A549 (cell line): ENCODE results near the gene GRM2. TPM values are rescaled to one million over a fixed set of nuclear protein-coding genes. Genes with fewer than 3 reads are reported as not detected.

Experiments used
- ATAC-seq, 2 experiments: fragments of 200-7000 bp in 1 of 2; fragments of >200 bp in 1 of 2; cut with Nextera tagmentation in 1 of 2; cut with Tn5 transposase in 1 of 2; 3 replicates each; pipeline versions ENCODE4 v1.8.0 to v1.9.1; 2018 to 2020; ENCODE audit warnings: mild to moderate bottlenecking in 1 of 2, moderate library complexity in 1 of 2
- CTCF ChIA-PET: fragments of 300-600 bp; sonication (Branson Sonifier 250); formaldehyde crosslinking; extraction: SDS; loops from one replicate; lab custom pipeline; 2021; ENCODE audit warnings: antibody characterized with exemption, inconsistent platforms; lab: Yijun Ruan, JAX
- POLR2A ChIA-PET: fragments of 350-600 bp; formaldehyde crosslinking; extraction: SDS; loops from one replicate; lab custom pipeline; 2021; ENCODE audit warnings: antibody characterized with exemption, inconsistent platforms; lab: Yijun Ruan, JAX
- DNase-seq, 2 experiments: peaks; one replicate each; pipeline versions ENCODE4 v3.0.0 to v3.0.0-alpha.2; 2011 to 2016; ENCODE audit warnings: low read depth in 1 of 2, low spot score in 1 of 2
- FAIRE-seq: peaks from 2 replicates; lab custom pipeline; 2011; peaks lifted over from hg19 to GRCh38; lab: Jason Lieb, UNC
- H3K27ac ChIP-seq, 2 experiments: fragments of >200 bp; sonication (Bioruptor Twin); formaldehyde crosslinking; 3 replicates each; pipeline ENCODE4 v1.5.1; 2016 to 2017
- H3K4me1 ChIP-seq: fragments of >200 bp; sonication (Bioruptor Twin); formaldehyde crosslinking; 3 replicates; pipeline ENCODE4 v1.6.1; 2016
- H3K4me2 ChIP-seq: fragments of >200 bp; sonication (Bioruptor Twin); formaldehyde crosslinking; 3 replicates; pipeline ENCODE4 v1.6.1; 2016
- H3K4me3 ChIP-seq: fragments of >200 bp; sonication (Bioruptor Twin); formaldehyde crosslinking; 3 replicates; pipeline ENCODE4 v1.5.1; 2016
- H3K9me3 ChIP-seq: fragments of >200 bp; sonication (Bioruptor Twin); formaldehyde crosslinking; 3 replicates; pipeline ENCODE4 v1.6.1; 2016
- BCL3 ChIP-seq: fragments of >200 bp; sonication (Bioruptor Twin); formaldehyde crosslinking; IDR thresholded peaks from 3 replicates; pipeline ENCODE4 v1.6.1; 2016
- CBX2 ChIP-seq: fragments of 200-600 bp; sonication (generic); IDR thresholded peaks from 2 replicates; pipeline ENCODE4 v1.6.1; 2016; ENCODE audit warnings: low read depth, mild to moderate bottlenecking, borderline replicate concordance
- E2F6 ChIP-seq: IDR thresholded peaks from 2 replicates; pipeline ENCODE4 v1.6.1; 2012; ENCODE audit warnings: low read depth, borderline replicate concordance
- EHF ChIP-seq: fragments of 250-450 bp; sonication (Bioruptor Pico); IDR thresholded peaks from 2 replicates; pipeline ENCODE4 v1.5.0; 2020; ENCODE audit warnings: mild to moderate bottlenecking
- HMGXB4 ChIP-seq: fragments of 250-450 bp; sonication (Bioruptor Pico); IDR thresholded peaks from 2 replicates; pipeline ENCODE4 v1.5.0; 2021; ENCODE audit warnings: mild to moderate bottlenecking, moderate library complexity, borderline replicate concordance
- HOXB13 ChIP-seq: fragments of 250-450 bp; sonication (Bioruptor Pico); IDR thresholded peaks from 2 replicates; pipeline ENCODE4 v1.5.0; 2020; ENCODE audit warnings: low read depth, mild to moderate bottlenecking, moderate library complexity
- HOXB5 ChIP-seq: fragments of 250-450 bp; sonication (Bioruptor Pico); IDR thresholded peaks from 2 replicates; pipeline ENCODE4 v1.5.0; 2020; ENCODE audit warnings: mild to moderate bottlenecking, moderate library complexity
- JUNB ChIP-seq: fragments of >200 bp; sonication (Bioruptor Twin); formaldehyde crosslinking; IDR thresholded peaks from 2 replicates; pipeline ENCODE4 v1.6.1; 2016
- KDM5A ChIP-seq: fragments of 200-600 bp; sonication (generic); IDR thresholded peaks from 2 replicates; pipeline ENCODE4 v1.6.1; 2016; ENCODE audit warnings: antibody characterized with exemption, mild to moderate bottlenecking
- MAX ChIP-seq: IDR thresholded peaks from 2 replicates; pipeline ENCODE4 v1.6.1; 2012
- REST ChIP-seq: fragments of 200-600 bp; sonication (generic); IDR thresholded peaks from 2 replicates; pipeline ENCODE4 v1.6.1; 2016; ENCODE audit warnings: antibody characterized with exemption, mild to moderate bottlenecking, moderate library complexity
- RFX5 ChIP-seq: fragments of 450-650 bp; IDR thresholded peaks from 2 replicates; pipeline ENCODE4 v1.7.1; 2014; ENCODE audit warnings: antibody characterized with exemption, mild to moderate bottlenecking, moderate library complexity
- RNF2 ChIP-seq: fragments of 200-600 bp; sonication (generic); IDR thresholded peaks from 2 replicates; pipeline ENCODE4 v1.6.1; 2016; ENCODE audit warnings: low read depth, mild to moderate bottlenecking, antibody characterized with exemption, moderate library complexity, borderline replicate concordance
- SMC3 ChIP-seq: fragments of >200 bp; sonication (Bioruptor Twin); formaldehyde crosslinking; IDR thresholded peaks from 3 replicates; pipeline ENCODE4 v1.6.1; 2018; ENCODE audit warnings: inconsistent platforms
- USF2 ChIP-seq: fragments of 450-650 bp; IDR thresholded peaks from 2 replicates; pipeline ENCODE4 v1.6.1; 2014; ENCODE audit warnings: antibody characterized with exemption
- ZC3H11A ChIP-seq: fragments of 450-650 bp; IDR thresholded peaks from 2 replicates; pipeline ENCODE4 v1.6.1; 2014; ENCODE audit warnings: antibody characterized with exemption, mild to moderate bottlenecking
- ZNF302 ChIP-seq: fragments of 250-450 bp; sonication (Bioruptor Pico); IDR thresholded peaks from 2 replicates; pipeline ENCODE4 v1.9.0; 2021; ENCODE audit warnings: inconsistent platforms, mild to moderate bottlenecking, moderate library complexity
- ZSCAN20 ChIP-seq: fragments of 250-450 bp; sonication (Bioruptor Pico); IDR thresholded peaks from 2 replicates; pipeline ENCODE4 v1.8.0; 2022; ENCODE audit warnings: mild to moderate bottlenecking, moderate library complexity
- WGBS: methylation state at CpG from one replicate; pipeline ENCODE4 v1.1.6; 2017; ENCODE audit errors: missing lambda C conversion rate; 5-methylcytosine and 5-hydroxymethylcytosine counted together
- polyA plus RNA-seq, 4 experiments: library from polyadenylated mRNA; depleted of rRNA in 3 of 4; stranded (reverse); fragments of >200 nt; fragmentation: RNase III in 1 of 4; extraction: RNeasy Plus Mini Kit Qiagen cat#74134 plus additional on column Dnase treatment in 1 of 4; gene quantifications; 2 replicates in 3 of 4; 3 replicates in 1 of 4; pipeline ENCODE4 v1.2.3, GENCODE V29; 2011 to 2017

GRM2 gene
- polyA plus RNA-seq, 2 of the 4 experiments (the other 2 are of a cell fraction), result 0.03 TPM; not detected in 1

GRCh38 chr3:51729042-51729633, 22.3 kb downstream of the GRM2 start (continued):
- TF ChIP-seq E2F6 (no peak), RFX5 (no peak), HOXB13 (CRISPR knock-in tag) (no peak), HMGXB4 (CRISPR knock-in tag) (no peak)

- DNase-seq (no peak), FAIRE-seq (no peak), ATAC-seq (no peak)
- Histone ChIP-seq H3K4me2 (no peak overlapping the region), H3K4me1 (no peaks in the 10 kb centered on the region), H3K4me3 (no peak overlapping the region), H3K27ac (no peak overlapping the region), H3K9me3 (no peaks in the 10 kb centered on the region)
- CTCF ChIA-PET, result interaction anchor here (0.6 to 1.0 kb wide), 2 partner anchors 15 to 17 kb away, joined by 3 to 6 read pairs; no protein-coding TSS in a partner anchor
- POLR2A ChIA-PET, result no interaction called here
- WGBS, result 77% methylated on average over 4 of the region's 4 CpGs
- no peak for TF ChIP-seq HMGXB4 (CRISPR knock-in tag)
- TF ChIP-seq EHF, result no peak
- TF ChIP-seq KDM5A, result no peak
- no peak for TF ChIP-seq ZNF302 (CRISPR knock-in tag)
Observed at GRCh38 chr3:51733859-51734571, 27.1 kb downstream of the GRM2 start.

GRCh38 chr3:51734572-51734907, 27.7 kb downstream of the GRM2 start:
- TF ChIP-seq ZSCAN20 (CRISPR knock-in tag) (no peak), USF2 (no peak), JUNB (no peak), SMC3 (no peak), MAX (no peak), CBX2 (no peak), ZC3H11A (no peak), RFX5 (no peak), RNF2 (no peak), HOXB5 (no peak), REST (no peak), BCL3 (no peak)
- ChIA-PET CTCF (interaction anchor here (0.6 to 1.0 kb wide), 2 partner anchors 15 to 17 kb away, joined by 3 to 6 read pairs; no protein-coding TSS in a partner anchor), POLR2A (no interaction called here)
- Histone ChIP-seq H3K27ac (no peak overlapping the region), H3K4me1 (no peaks in the 10 kb centered on the region), H3K4me2 (no peak overlapping the region), H3K4me3 (no peak overlapping the region), H3K9me3 (no peaks in the 10 kb centered on the region)
- ATAC-seq (no peak), DNase-seq (no peak), FAIRE-seq (no peak)
- WGBS, result 41% methylated on average over 3 of the region's 3 CpGs
